GM23338 (cell line): Measurements from ENCODE around the gene FAM168A. TPM values are rescaled to one million over a fixed set of nuclear protein-coding genes. Genes with fewer than 3 reads are reported as not detected.

Source experiments
- ATAC-seq: fragments of 200-7000 bp; cut with Tn5 transposase; 3 replicates; pipeline ENCODE4 v1.9.1; 2020
- DNase-seq: peaks from one replicate; pipeline ENCODE4 v3.0.0-alpha.2; 2015; ENCODE audit warnings: low spot score
- H2AFZ ChIP-seq: fragments of 200-600 bp; sonication (generic); 2 replicates; pipeline ENCODE4 v1.8.0; 2016; ENCODE audit warnings: antibody characterized with exemption, mild to moderate bottlenecking, moderate library complexity
- H3F3A ChIP-seq: fragments of 200-600 bp; sonication (generic); replicated peaks from 2 replicates; pipeline ENCODE4 v1.8.0; 2017; ENCODE audit warnings: antibody characterized with exemption, mixed run types, low read depth
- H3K27ac ChIP-seq: fragments of 200-600 bp; sonication (generic); 2 replicates; pipeline ENCODE4 v1.6.1; 2016; ENCODE audit warnings: low read depth
- H3K27me3 ChIP-seq: fragments of 200-600 bp; sonication (generic); 2 replicates; pipeline ENCODE4 v1.8.0; 2016; ENCODE audit warnings: mild to moderate bottlenecking, mixed run types, moderate library complexity; ENCODE audit not compliant: insufficient read depth
- H3K36me3 ChIP-seq: fragments of 200-600 bp; sonication (generic); 2 replicates; pipeline ENCODE4 v1.8.0; 2016; ENCODE audit warnings: mild to moderate bottlenecking; ENCODE audit not compliant: insufficient read depth
- H3K4me1 ChIP-seq: fragments of 200-600 bp; sonication (generic); 2 replicates; pipeline ENCODE4 v1.8.0; 2016; ENCODE audit warnings: mild to moderate bottlenecking, moderate library complexity; ENCODE audit not compliant: insufficient read depth
- H3K4me2 ChIP-seq: fragments of 200-600 bp; sonication (generic); 2 replicates; pipeline ENCODE4 v1.7.1; 2017; ENCODE audit warnings: mixed run types
- H3K4me3 ChIP-seq: fragments of 200-600 bp; sonication (generic); 2 replicates; pipeline ENCODE4 v1.6.1; 2016; ENCODE audit warnings: mixed run types
- H3K79me2 ChIP-seq: fragments of 200-600 bp; sonication (generic); replicated peaks from 2 replicates; pipeline ENCODE4 v1.8.0; 2017; ENCODE audit warnings: mild to moderate bottlenecking; ENCODE audit not compliant: insufficient read depth
- H3K9me2 ChIP-seq: fragments of 200-600 bp; sonication (generic); 2 replicates; pipeline ENCODE4 v1.8.0; 2017; ENCODE audit not compliant: insufficient read depth
- H4K20me1 ChIP-seq: fragments of 200-600 bp; sonication (generic); replicated peaks from 2 replicates; pipeline ENCODE4 v1.8.0; 2017; ENCODE audit warnings: mild to moderate bottlenecking; ENCODE audit not compliant: insufficient read depth
- H3K27ac Mint-ChIP-seq: 2 replicates; pipeline ENCODE4 v1.8.0; 2020; ENCODE audit warnings: inconsistent platforms, mild to moderate bottlenecking, moderate library complexity, mixed read lengths
- H3K27me3 Mint-ChIP-seq: 3 replicates; pipeline ENCODE4 v1.8.0; 2022; ENCODE audit warnings: low read depth, mild to moderate bottlenecking, moderate library complexity, mixed read lengths, inconsistent platforms; ENCODE audit not compliant: insufficient read depth, poor library complexity
- H3K36me3 Mint-ChIP-seq: 3 replicates; pipeline ENCODE4 v1.8.0; 2021; ENCODE audit warnings: low read depth, mild to moderate bottlenecking, inconsistent platforms, moderate library complexity, mixed read lengths
- H3K4me1 Mint-ChIP-seq: 3 replicates; pipeline ENCODE4 v1.8.0; 2020; ENCODE audit warnings: mild to moderate bottlenecking, inconsistent platforms, mixed read lengths
- H3K4me3 Mint-ChIP-seq: 3 replicates; pipeline ENCODE4 v1.8.0; 2021; ENCODE audit warnings: moderate library complexity, mild to moderate bottlenecking, inconsistent platforms, mixed read lengths
- H3K9me3 Mint-ChIP-seq: 3 replicates; pipeline ENCODE4 v1.8.0; 2020; ENCODE audit warnings: moderate library complexity, mild to moderate bottlenecking, inconsistent platforms, mixed read lengths
- CREB1 ChIP-seq: fragments of 250-450 bp; sonication (Bioruptor Pico); IDR thresholded peaks from 2 replicates; pipeline ENCODE4 v1.5.0; 2020; ENCODE audit warnings: low read depth, mild to moderate bottlenecking, moderate library complexity
- EZH2 ChIP-seq: fragments of 200-600 bp; sonication (generic); IDR thresholded peaks from one replicate; pipeline ENCODE4 v1.8.0; 2017; ENCODE audit warnings: antibody characterized with exemption, mild to moderate bottlenecking, low read depth; ENCODE audit not compliant: unreplicated experiment
- EZH2phosphoT487 ChIP-seq: fragments of 200-600 bp; sonication (generic); IDR thresholded peaks from one replicate; pipeline ENCODE4 v1.8.1; 2018; ENCODE audit warnings: antibody characterized with exemption; ENCODE audit not compliant: unreplicated experiment
- POLR2AphosphoS5 ChIP-seq: IDR thresholded peaks from 2 replicates; pipeline ENCODE4 v1.6.1; 2016; ENCODE audit warnings: antibody characterized with exemption, low read depth
- polyA plus RNA-seq: library from polyadenylated mRNA; unstranded; fragments of >200 nt; fragmentation: Nextera tagmentation; extraction: Ambion mirVana; gene quantifications from 2 replicates; pipeline ENCODE4 v1.2.1, GENCODE V29; 2016
- total RNA-seq: library from RNA; depleted of rRNA; stranded (reverse); fragments of >200 nt; shearing (Covaris generic); gene quantifications from 2 replicates; pipeline ENCODE4 v1.2.3, GENCODE V29; 2014
- TF ChIP-seq, protein P1 (sequence below), 2 experiments: fragments of 200-600 bp in 1 of 2; sonication (generic) in 1 of 2; conservative IDR thresholded peaks; 2 replicates each; pipeline versions ENCODE4 v1.5.1 to v1.6.1; 2016 to 2017; ENCODE audit warnings: antibody characterized with exemption in 2 of 2, low read depth in 2 of 2, mild to moderate bottlenecking in 2 of 2, moderate library complexity in 1 of 2
- TF ChIP-seq, protein P2 (sequence below): fragments of 250-450 bp; sonication (Bioruptor Pico); IDR thresholded peaks from 2 replicates; pipeline ENCODE4 v1.5.0; 2020; ENCODE audit warnings: mild to moderate bottlenecking, moderate library complexity

The FAM168A gene
- total and polyA plus RNA-seq, 2 experiments from 2014 or later: 8.0 to 20.3 TPM

GRCh38 chr11:73376160-73376802 lies 221.6 kb downstream of the FAM168A start, which contains the start of gene RELT:
RELT (plus strand) TSS chr11:73376399; CDS start chr11:73389137, 12,738 bp downstream.
- peaks cover 13% of the 10 kb centered on the region; the same call in 1 of the 2 replicates for H3K27me3 ChIP-seq
- H3K4me3 ChIP-seq: peak within 1 kb of the TSS; percentile 84
- peak within 1 kb of the TSS; percentile 90 for H3K4me2 ChIP-seq
- no peaks in the 10 kb centered on the region for H3F3A ChIP-seq
- no peak within 1 kb of the TSS for H3K27ac Mint-ChIP-seq
- H3K79me2 ChIP-seq: no peaks in the 10 kb centered on the region; the same call in 1 of the 2 replicates
- no peak within 1 kb of the TSS for H3K27ac ChIP-seq
- peaks cover 18% of the 10 kb centered on the region for H3K4me1 Mint-ChIP-seq
- peaks cover 2% of the 10 kb centered on the region; the same call in 1 of the 2 replicates for H4K20me1 ChIP-seq
- no peaks in the 10 kb centered on the region for H3K36me3 ChIP-seq
- H3K4me3 Mint-ChIP-seq: peak within 1 kb of the TSS; percentile 78
- no peaks in the 10 kb centered on the region for H3K9me3 Mint-ChIP-seq
- 0 out of 2 replicates have a peak, but pooled peaks cover 2% of the 10 kb centered on the region for H3K9me2 ChIP-seq
- H3K4me1 ChIP-seq: peaks cover 7% of the 10 kb centered on the region
- TF ChIP-seq EZH2phosphoT487: no peak
- TF ChIP-seq, protein P1, sequence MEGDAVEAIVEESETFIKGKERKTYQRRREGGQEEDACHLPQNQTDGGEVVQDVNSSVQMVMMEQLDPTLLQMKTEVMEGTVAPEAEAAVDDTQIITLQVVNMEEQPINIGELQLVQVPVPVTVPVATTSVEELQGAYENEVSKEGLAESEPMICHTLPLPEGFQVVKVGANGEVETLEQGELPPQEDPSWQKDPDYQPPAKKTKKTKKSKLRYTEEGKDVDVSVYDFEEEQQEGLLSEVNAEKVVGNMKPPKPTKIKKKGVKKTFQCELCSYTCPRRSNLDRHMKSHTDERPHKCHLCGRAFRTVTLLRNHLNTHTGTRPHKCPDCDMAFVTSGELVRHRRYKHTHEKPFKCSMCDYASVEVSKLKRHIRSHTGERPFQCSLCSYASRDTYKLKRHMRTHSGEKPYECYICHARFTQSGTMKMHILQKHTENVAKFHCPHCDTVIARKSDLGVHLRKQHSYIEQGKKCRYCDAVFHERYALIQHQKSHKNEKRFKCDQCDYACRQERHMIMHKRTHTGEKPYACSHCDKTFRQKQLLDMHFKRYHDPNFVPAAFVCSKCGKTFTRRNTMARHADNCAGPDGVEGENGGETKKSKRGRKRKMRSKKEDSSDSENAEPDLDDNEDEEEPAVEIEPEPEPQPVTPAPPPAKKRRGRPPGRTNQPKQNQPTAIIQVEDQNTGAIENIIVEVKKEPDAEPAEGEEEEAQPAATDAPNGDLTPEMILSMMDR (conservative IDR thresholded peaks at IDR 0.05; ENCODE audit: low read depth in 2 of 2): peak; percentile 67 to 84
- peak; percentile 94 for TF ChIP-seq CREB1 (CRISPR knock-in tag)
- peak; percentile 84 for TF ChIP-seq POLR2AphosphoS5
- no peak for TF ChIP-seq EZH2
- TF ChIP-seq, protein P2, sequence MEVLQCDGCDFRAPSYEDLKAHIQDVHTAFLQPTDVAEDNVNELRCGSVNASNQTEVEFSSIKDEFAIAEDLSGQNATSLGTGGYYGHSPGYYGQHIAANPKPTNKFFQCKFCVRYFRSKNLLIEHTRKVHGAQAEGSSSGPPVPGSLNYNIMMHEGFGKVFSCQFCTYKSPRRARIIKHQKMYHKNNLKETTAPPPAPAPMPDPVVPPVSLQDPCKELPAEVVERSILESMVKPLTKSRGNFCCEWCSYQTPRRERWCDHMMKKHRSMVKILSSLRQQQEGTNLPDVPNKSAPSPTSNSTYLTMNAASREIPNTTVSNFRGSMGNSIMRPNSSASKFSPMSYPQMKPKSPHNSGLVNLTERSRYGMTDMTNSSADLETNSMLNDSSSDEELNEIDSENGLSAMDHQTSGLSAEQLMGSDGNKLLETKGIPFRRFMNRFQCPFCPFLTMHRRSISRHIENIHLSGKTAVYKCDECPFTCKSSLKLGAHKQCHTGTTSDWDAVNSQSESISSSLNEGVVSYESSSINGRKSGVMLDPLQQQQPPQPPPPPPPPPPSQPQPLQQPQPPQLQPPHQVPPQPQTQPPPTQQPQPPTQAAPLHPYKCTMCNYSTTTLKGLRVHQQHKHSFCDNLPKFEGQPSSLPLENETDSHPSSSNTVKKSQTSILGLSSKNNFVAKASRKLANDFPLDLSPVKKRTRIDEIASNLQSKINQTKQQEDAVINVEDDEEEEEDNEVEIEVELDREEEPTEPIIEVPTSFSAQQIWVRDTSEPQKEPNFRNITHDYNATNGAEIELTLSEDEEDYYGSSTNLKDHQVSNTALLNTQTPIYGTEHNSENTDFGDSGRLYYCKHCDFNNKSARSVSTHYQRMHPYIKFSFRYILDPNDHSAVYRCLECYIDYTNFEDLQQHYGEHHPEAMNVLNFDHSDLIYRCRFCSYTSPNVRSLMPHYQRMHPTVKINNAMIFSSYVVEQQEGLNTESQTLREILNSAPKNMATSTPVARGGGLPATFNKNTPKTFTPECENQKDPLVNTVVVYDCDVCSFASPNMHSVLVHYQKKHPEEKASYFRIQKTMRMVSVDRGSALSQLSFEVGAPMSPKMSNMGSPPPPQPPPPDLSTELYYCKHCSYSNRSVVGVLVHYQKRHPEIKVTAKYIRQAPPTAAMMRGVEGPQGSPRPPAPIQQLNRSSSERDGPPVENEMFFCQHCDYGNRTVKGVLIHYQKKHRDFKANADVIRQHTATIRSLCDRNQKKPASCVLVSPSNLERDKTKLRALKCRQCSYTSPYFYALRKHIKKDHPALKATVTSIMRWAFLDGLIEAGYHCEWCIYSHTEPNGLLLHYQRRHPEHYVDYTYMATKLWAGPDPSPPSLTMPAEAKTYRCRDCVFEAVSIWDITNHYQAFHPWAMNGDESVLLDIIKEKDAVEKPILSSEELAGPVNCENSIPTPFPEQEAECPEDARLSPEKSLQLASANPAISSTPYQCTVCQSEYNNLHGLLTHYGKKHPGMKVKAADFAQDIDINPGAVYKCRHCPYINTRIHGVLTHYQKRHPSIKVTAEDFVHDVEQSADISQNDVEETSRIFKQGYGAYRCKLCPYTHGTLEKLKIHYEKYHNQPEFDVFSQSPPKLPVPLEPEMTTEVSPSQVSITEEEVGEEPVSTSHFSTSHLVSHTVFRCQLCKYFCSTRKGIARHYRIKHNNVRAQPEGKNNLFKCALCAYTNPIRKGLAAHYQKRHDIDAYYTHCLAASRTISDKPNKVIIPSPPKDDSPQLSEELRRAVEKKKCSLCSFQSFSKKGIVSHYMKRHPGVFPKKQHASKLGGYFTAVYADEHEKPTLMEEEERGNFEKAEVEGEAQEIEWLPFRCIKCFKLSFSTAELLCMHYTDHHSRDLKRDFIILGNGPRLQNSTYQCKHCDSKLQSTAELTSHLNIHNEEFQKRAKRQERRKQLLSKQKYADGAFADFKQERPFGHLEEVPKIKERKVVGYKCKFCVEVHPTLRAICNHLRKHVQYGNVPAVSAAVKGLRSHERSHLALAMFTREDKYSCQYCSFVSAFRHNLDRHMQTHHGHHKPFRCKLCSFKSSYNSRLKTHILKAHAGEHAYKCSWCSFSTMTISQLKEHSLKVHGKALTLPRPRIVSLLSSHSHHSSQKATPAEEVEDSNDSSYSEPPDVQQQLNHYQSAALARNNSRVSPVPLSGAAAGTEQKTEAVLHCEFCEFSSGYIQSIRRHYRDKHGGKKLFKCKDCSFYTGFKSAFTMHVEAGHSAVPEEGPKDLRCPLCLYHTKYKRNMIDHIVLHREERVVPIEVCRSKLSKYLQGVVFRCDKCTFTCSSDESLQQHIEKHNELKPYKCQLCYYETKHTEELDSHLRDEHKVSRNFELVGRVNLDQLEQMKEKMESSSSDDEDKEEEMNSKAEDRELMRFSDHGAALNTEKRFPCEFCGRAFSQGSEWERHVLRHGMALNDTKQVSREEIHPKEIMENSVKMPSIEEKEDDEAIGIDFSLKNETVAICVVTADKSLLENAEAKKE (CRISPR knock-in tag): no peak
- no peaks in the 10 kb centered on the region for H3K36me3 Mint-ChIP-seq
- ATAC-seq: peak; percentile 89
- peak within 1 kb of the TSS; percentile 99 for H2AFZ ChIP-seq
- peak; percentile 91 for DNase-seq
- peaks cover 33% of the 10 kb centered on the region for H3K27me3 Mint-ChIP-seq
